ENCODE measurements around the gene MRPS7. TPM values are rescaled to one million over a fixed set of nuclear protein-coding genes. Genes with fewer than 3 reads are reported as not detected.

The MRPS7 gene
- total RNA-seq, 1 donor from 2014 or later: 84.7 TPM

DNA sequence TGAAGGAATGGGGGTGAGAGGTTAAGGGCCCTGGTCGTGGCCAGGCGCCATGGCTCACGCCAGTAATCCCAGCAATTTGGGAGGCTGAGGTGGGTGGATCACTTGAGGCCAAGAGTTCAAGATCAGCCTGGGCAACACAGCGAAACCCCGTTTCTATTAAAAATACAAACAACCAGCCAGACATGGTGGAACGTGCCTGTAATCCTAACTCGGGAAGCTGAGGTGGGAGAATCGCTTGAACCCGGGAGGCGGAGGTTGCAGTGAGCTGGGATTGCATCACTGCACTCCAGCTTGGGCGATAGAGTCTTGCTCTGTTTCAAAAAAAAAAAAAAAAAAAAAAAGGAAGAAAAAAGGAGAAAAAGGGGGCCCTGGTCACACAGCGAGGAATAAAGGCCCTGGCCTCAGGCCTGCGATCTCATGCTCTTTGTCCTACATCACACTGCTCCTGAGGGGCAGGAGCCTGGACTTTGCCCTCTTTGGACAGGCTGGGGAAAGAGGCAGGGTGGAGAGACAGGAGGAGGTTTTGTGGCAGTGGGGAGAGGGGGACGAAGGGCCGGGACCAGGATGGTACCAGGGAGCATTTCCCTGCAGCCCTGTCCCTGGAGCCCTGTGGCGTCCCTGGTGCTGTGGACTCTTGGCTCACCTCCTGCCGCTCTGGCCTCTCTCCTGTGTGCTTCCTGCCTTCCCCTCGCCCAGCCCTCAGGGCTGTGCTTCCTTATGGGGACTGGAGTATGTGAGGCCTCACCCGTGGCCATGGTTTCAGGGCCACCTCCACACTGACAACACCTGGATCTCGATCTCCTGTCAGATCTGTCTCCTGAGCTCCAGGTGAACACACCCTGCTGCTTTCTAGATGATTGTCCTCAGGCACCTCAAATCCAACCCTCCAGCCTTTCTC lies 47.3 kb downstream of the MRPS7 start:
- no peak for DNase-seq (ENCODE audit: low read depth, low spot score)
- Mint-ChIP-seq H3K4me1 (peaks cover 9% of the 10 kb centered on the region), H3K4me3 (no peak overlapping the region), H3K27ac (ENCODE audit: unreplicated experiment) (peak overlapping the region; percentile 62), H3K9me3 (no peaks in the 10 kb centered on the region), H3K36me3 (ENCODE audit: low read depth) (no peaks in the 10 kb centered on the region), H3K27me3 (ENCODE audit: low read depth) (no peaks in the 10 kb centered on the region)
- TF ChIP-seq, protein P1, sequence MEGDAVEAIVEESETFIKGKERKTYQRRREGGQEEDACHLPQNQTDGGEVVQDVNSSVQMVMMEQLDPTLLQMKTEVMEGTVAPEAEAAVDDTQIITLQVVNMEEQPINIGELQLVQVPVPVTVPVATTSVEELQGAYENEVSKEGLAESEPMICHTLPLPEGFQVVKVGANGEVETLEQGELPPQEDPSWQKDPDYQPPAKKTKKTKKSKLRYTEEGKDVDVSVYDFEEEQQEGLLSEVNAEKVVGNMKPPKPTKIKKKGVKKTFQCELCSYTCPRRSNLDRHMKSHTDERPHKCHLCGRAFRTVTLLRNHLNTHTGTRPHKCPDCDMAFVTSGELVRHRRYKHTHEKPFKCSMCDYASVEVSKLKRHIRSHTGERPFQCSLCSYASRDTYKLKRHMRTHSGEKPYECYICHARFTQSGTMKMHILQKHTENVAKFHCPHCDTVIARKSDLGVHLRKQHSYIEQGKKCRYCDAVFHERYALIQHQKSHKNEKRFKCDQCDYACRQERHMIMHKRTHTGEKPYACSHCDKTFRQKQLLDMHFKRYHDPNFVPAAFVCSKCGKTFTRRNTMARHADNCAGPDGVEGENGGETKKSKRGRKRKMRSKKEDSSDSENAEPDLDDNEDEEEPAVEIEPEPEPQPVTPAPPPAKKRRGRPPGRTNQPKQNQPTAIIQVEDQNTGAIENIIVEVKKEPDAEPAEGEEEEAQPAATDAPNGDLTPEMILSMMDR (conservative IDR thresholded peaks at IDR 0.05): no peak

- H3K36me3 Mint-ChIP-seq (ENCODE audit: low read depth): no peaks in the 10 kb centered on the region
- TF ChIP-seq, protein P1 (conservative IDR thresholded peaks at IDR 0.05): no peak
- peak overlapping the region; percentile 25 for H3K27ac Mint-ChIP-seq (ENCODE audit: unreplicated experiment)
- H3K9me3 Mint-ChIP-seq: no peaks in the 10 kb centered on the region
- H3K4me1 Mint-ChIP-seq: peaks cover 4% of the 10 kb centered on the region
- no peak overlapping the region for H3K4me3 Mint-ChIP-seq
- DNase-seq (ENCODE audit: low read depth, low spot score): no peak
- H3K27me3 Mint-ChIP-seq (ENCODE audit: low read depth): no peaks in the 10 kb centered on the region
These were observed 52.4 kb downstream of the MRPS7 start for GRCh38 chr17:75313941-75314551.

DNA sequence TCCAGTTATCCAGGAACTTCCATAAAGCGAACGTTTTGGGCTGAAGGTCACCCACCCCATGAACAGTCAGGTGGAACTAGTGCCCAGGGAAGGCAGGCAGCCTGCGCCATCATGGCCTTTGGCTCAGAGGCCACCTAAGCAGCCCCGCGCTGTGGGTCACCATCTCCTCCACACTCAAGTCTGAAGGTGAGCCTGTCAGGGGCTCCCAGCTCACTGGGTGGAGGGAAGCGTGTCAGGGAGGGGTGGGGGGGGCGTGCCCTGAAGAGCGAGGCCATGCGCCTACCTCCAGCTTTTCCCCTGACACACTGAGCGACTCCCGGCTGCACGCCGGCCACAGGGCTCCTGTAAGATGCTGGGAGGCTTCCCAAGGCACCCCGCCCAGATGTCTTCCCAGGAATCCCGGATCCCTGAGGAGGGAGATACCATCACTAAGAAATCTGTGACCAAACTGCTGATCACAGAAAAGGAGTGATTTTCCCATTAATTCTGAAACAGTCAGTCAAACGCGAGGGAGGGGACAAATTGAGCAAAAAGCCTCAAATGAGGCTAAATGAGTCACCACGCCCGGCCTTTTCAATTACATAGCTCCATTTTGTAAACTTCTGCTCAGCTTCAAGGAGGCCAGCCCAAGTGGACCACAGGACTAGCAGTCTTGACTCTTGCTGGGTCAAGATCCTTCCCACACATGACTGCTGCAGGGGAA lies 54.0 kb downstream of the MRPS7 start:
- no peak overlapping the region for H3K4me3 Mint-ChIP-seq
- H3K27ac Mint-ChIP-seq (ENCODE audit: unreplicated experiment): peak overlapping the region; percentile 43
- no peaks in the 10 kb centered on the region for H3K9me3 Mint-ChIP-seq
- no peaks in the 10 kb centered on the region for H3K27me3 Mint-ChIP-seq (ENCODE audit: low read depth)
- H3K4me1 Mint-ChIP-seq: no peaks in the 10 kb centered on the region
- no peaks in the 10 kb centered on the region for H3K36me3 Mint-ChIP-seq (ENCODE audit: low read depth)
- TF ChIP-seq, protein P1 (conservative IDR thresholded peaks at IDR 0.05): no peak
- no peak for DNase-seq (ENCODE audit: low read depth, low spot score)

Other genes starting within 250 kb of the MRPS7 start
- gene MRPL58, start 249.2 kb upstream of the MRPS7 start, total RNA-seq: 35.3 and 37.6 TPM in 2 replicates
- 198 and 208 TPM in 2 replicates for gene ATP5PD, start 214.9 kb upstream of the MRPS7 start, total RNA-seq
- gene KCTD2, start 214.7 kb upstream of the MRPS7 start, total RNA-seq: 35.2 and 37.8 TPM in 2 replicates
- 6.0 and 7.3 TPM in 2 replicates for gene SLC16A5, start 173.9 kb upstream of the MRPS7 start, total RNA-seq
- 15.6 and 15.8 TPM in 2 replicates for gene ARMC7, start 151.9 kb upstream of the MRPS7 start, total RNA-seq
- 68.0 and 70.2 TPM in 2 replicates for gene NT5C, start 130.1 kb upstream of the MRPS7 start, total RNA-seq
- gene JPT1, start 107.4 kb upstream of the MRPS7 start, total RNA-seq: 319 and 334 TPM in 2 replicates
- 773 and 776 TPM in 2 replicates for gene SUMO2, start 78.9 kb upstream of the MRPS7 start, total RNA-seq
- gene NUP85, start 56.2 kb upstream of the MRPS7 start, total RNA-seq: 122 and 126 TPM in 2 replicates
- 57.2 and 59.0 TPM in 2 replicates for gene GGA3, start 273 bp upstream of the MRPS7 start, total RNA-seq
- 13.8 and 15.9 TPM in 2 replicates for gene MIF4GD, start 9.4 kb downstream of the MRPS7 start, total RNA-seq
- 15.7 and 18.6 TPM in 2 replicates for gene SLC25A19, start 27.6 kb downstream of the MRPS7 start, total RNA-seq
- 69.3 and 79.4 TPM in 2 replicates for gene GRB2, start 143.8 kb downstream of the MRPS7 start, total RNA-seq
- 117 and 131 TPM in 2 replicates for gene TMEM94, start 194.8 kb downstream of the MRPS7 start, total RNA-seq

All from neural crest cell (in vitro differentiated cells).